Type B pancreatic cell (in vitro differentiated cells): ENCODE measurements around the gene PIEZO2. TPM values are rescaled to one million over a fixed set of nuclear protein-coding genes. Genes with fewer than 3 reads are reported as not detected.
"Not testable (repeated sequence)": the region's sequence is repeated elsewhere in the genome, so short reads cannot be mapped to it uniquely, and the experiment has no call there.

Experiments used
- DNase-seq: peaks from one replicate; pipeline ENCODE4 v3.0.0; 2021; ENCODE audit warnings: mixed read lengths; ENCODE audit not compliant: unreplicated experiment; ENCODE audit errors: extremely low spot score
- H3K27ac Mint-ChIP-seq: 2 replicates; pipeline ENCODE4 v1.8.0; 2021; ENCODE audit warnings: mild to moderate bottlenecking, mixed read lengths
- H3K27me3 Mint-ChIP-seq: 2 replicates; pipeline ENCODE4 v1.8.0; 2021; ENCODE audit warnings: mixed read lengths
- H3K36me3 Mint-ChIP-seq: 2 replicates; pipeline ENCODE4 v1.8.0; 2021; ENCODE audit warnings: mixed read lengths
- H3K4me1 Mint-ChIP-seq: one replicate; pipeline ENCODE4 v1.8.0; 2021; ENCODE audit warnings: mixed read lengths; ENCODE audit not compliant: unreplicated experiment
- H3K4me3 Mint-ChIP-seq: 2 replicates; pipeline ENCODE4 v1.8.0; 2021; ENCODE audit warnings: mild to moderate bottlenecking, mixed read lengths
- H3K9me3 Mint-ChIP-seq: 2 replicates; pipeline ENCODE4 v1.8.0; 2021; ENCODE audit warnings: mixed read lengths
- CTCF ChIP-seq: fragments of 200-600 bp; sonication (generic); conservative IDR thresholded peaks from 2 replicates; pipeline ENCODE4 v1.5.0; 2021; ENCODE audit warnings: antibody characterized with exemption, mild to moderate bottlenecking
- total RNA-seq: library from RNA; stranded (reverse); gene quantifications from 2 replicates; pipeline ENCODE4 v1.2.1, GENCODE V29; 2021; ENCODE audit warnings: low replicate concordance

Gene PIEZO2
- total RNA-seq, 1 donor from 2014 or later = 38.8 TPM

- no peak for TF ChIP-seq CTCF
- peak overlapping the region; percentile 84 for H3K27ac Mint-ChIP-seq
- DNase-seq = no peak
- no peak overlapping the region for H3K4me3 Mint-ChIP-seq
- no peaks in the 10 kb centered on the region for H3K36me3 Mint-ChIP-seq
- H3K27me3 Mint-ChIP-seq = no peaks in the 10 kb centered on the region
- peaks cover 6% of the 10 kb centered on the region for H3K9me3 Mint-ChIP-seq
- peaks cover 34% of the 10 kb centered on the region for H3K4me1 Mint-ChIP-seq
Measured at GRCh38 chr18:10661317-10661716, 488.1 kb downstream of the PIEZO2 start.

- Mint-ChIP-seq H3K36me3 (no peaks in the 10 kb centered on the region), H3K9me3 (peaks cover 6% of the 10 kb centered on the region), H3K27me3 (no peaks in the 10 kb centered on the region), H3K4me3 (no peak overlapping the region), H3K4me1 (peaks cover 34% of the 10 kb centered on the region), H3K27ac (peak overlapping the region; percentile 84)
- TF ChIP-seq CTCF = no peak
- DNase-seq = no peak
Measured at GRCh38 chr18:10660179-10660884, 489.0 kb downstream of the PIEZO2 start.

GRCh38 chr18:10659594-10659993 is 489.8 kb downstream of the PIEZO2 start:
- no peak for DNase-seq
- Mint-ChIP-seq H3K36me3 (no peaks in the 10 kb centered on the region), H3K27me3 (no peaks in the 10 kb centered on the region), H3K4me1 (peaks cover 34% of the 10 kb centered on the region), H3K9me3 (peaks cover 6% of the 10 kb centered on the region), H3K4me3 (no peak overlapping the region), H3K27ac (peak overlapping the region; percentile 84)
- TF ChIP-seq CTCF = no peak

GRCh38 chr18:10659000-10659399 is 490.4 kb downstream of the PIEZO2 start:
- peak overlapping the region; percentile 66 for H3K27ac Mint-ChIP-seq
- no peaks in the 10 kb centered on the region for H3K36me3 Mint-ChIP-seq
- H3K9me3 Mint-ChIP-seq = peaks cover 6% of the 10 kb centered on the region

GRCh38 chr18:10644003-10644402 is 505.4 kb downstream of the PIEZO2 start:
- not testable (repeated sequence) for DNase-seq, H3K4me3 Mint-ChIP-seq, H3K36me3 Mint-ChIP-seq, H3K9me3 Mint-ChIP-seq, H3K27me3 Mint-ChIP-seq, H3K4me1 Mint-ChIP-seq, H3K27ac Mint-ChIP-seq

More at GRCh38 chr18:10659000-10659399, 490.4 kb downstream of the PIEZO2 start:
- DNase-seq = no peak
- Mint-ChIP-seq H3K27me3 (no peaks in the 10 kb centered on the region), H3K4me3 (no peak overlapping the region), H3K4me1 (peaks cover 34% of the 10 kb centered on the region)
- TF ChIP-seq CTCF = no peak

GRCh38 chr18:10642915-10643524 is 506.3 kb downstream of the PIEZO2 start:
- not testable (repeated sequence) for H3K27ac Mint-ChIP-seq, H3K4me1 Mint-ChIP-seq, H3K4me3 Mint-ChIP-seq

GRCh38 chr18:10638539-10638885 is 510.9 kb downstream of the PIEZO2 start:
- not testable (repeated sequence) for H3K4me1 Mint-ChIP-seq, H3K4me3 Mint-ChIP-seq, DNase-seq, H3K27me3 Mint-ChIP-seq, H3K27ac Mint-ChIP-seq, H3K36me3 Mint-ChIP-seq, H3K9me3 Mint-ChIP-seq

More at GRCh38 chr18:10642915-10643524, 506.3 kb downstream of the PIEZO2 start:
- not testable (repeated sequence) for H3K27me3 Mint-ChIP-seq, DNase-seq, H3K9me3 Mint-ChIP-seq, H3K36me3 Mint-ChIP-seq

- not testable (repeated sequence) for H3K36me3 Mint-ChIP-seq, H3K9me3 Mint-ChIP-seq, H3K4me3 Mint-ChIP-seq, H3K27ac Mint-ChIP-seq, DNase-seq, H3K27me3 Mint-ChIP-seq, H3K4me1 Mint-ChIP-seq
Measured at GRCh38 chr18:10637858-10638538, 511.4 kb downstream of the PIEZO2 start.

- DNase-seq, H3K27me3 Mint-ChIP-seq, H3K4me3 Mint-ChIP-seq, H3K36me3 Mint-ChIP-seq, H3K27ac Mint-ChIP-seq, H3K9me3 Mint-ChIP-seq, H3K4me1 Mint-ChIP-seq: not testable (repeated sequence)
Measured at GRCh38 chr18:10629076-10629475, 520.3 kb downstream of the PIEZO2 start.
